K562 (cell line): Measurements from ENCODE around the gene PRUNE1. TPM values are rescaled to one million over a fixed set of nuclear protein-coding genes. Genes with fewer than 3 reads are reported as not detected.

ENCODE experiments used
- ATAC-seq: fragments of 200-7000 bp; cut with Tn5 transposase; 3 replicates; pipeline ENCODE4 v1.9.1; 2020; ENCODE audit warnings: moderate library complexity
- BruUV-seq: library from RNA; stranded (reverse); fragments of 400-500 nt; replicated peaks from 2 replicates; lab custom pipeline; 2021; lab: Mats Ljungman, UMichigan
- CTCF ChIA-PET: fragments of 300-600 bp; formaldehyde crosslinking; extraction: SDS; loops from one replicate; lab custom pipeline; 2021; ENCODE audit warnings: low intra/inter-chr PET ratio; lab: Yijun Ruan, JAX
- POLR2A ChIA-PET: fragments of 300-600, 350-650 bp; sonication (Branson Sonifier 250); formaldehyde crosslinking; extraction: SDS; loops from one replicate; lab custom pipeline; 2021; ENCODE audit warnings: antibody characterized with exemption, inconsistent platforms; lab: Yijun Ruan, JAX
- DNase-seq, 4 experiments: peaks; one replicate each; pipeline versions ENCODE4 v3.0.0 to v3.0.0-alpha.2; 2011 to 2018; ENCODE audit warnings: low spot score in 3 of 4, mixed read lengths in 3 of 4; ENCODE audit errors: extremely low read depth in 1 of 4
- FAIRE-seq: peaks from 2 replicates; lab custom pipeline; 2011; peaks lifted over from hg19 to GRCh38; lab: Jason Lieb, UNC
- H2AFZ ChIP-seq: 2 replicates; pipeline ENCODE4 v1.6.0; 2011; ENCODE audit warnings: low read depth, low read length, control low read depth, inconsistent platforms
- H3K27ac ChIP-seq: fragments of 200-600 bp; 3 replicates; pipeline ENCODE4 v1.8.0; 2011; ENCODE audit warnings: low read depth, mild to moderate bottlenecking, control low read depth, inconsistent platforms, low read length, moderate library complexity, mixed read lengths; ENCODE audit errors: extremely low read depth
- H3K27me3 ChIP-seq, 2 experiments: fragments of 300-600 bp in 1 of 2; 2 replicates in 1 of 2; 3 replicates in 1 of 2; pipeline versions ENCODE4 v1.6.0 to v1.8.0; 2011; ENCODE audit warnings: inconsistent platforms in 2 of 2, low read length in 2 of 2, mild to moderate bottlenecking in 1 of 2, mixed read lengths in 1 of 2, moderate library complexity in 1 of 2; ENCODE audit not compliant: control insufficient read depth in 2 of 2, insufficient read depth in 2 of 2
- H3K36me3 ChIP-seq: fragments of 300-600 bp; 3 replicates; pipeline ENCODE4 v1.8.0; 2011; ENCODE audit warnings: mild to moderate bottlenecking, low read length, inconsistent platforms; ENCODE audit not compliant: control insufficient read depth, insufficient read depth
- H3K4me1 ChIP-seq, 2 experiments: fragments of 200-600 bp in 1 of 2; replicated peaks in 1 of 2; 2 replicates in 1 of 2; 3 replicates in 1 of 2; pipeline versions ENCODE4 v1.5.1 to v1.8.0; 2011; ENCODE audit warnings: inconsistent platforms in 2 of 2, low read length in 2 of 2, mild to moderate bottlenecking in 1 of 2, mixed read lengths in 1 of 2, moderate library complexity in 1 of 2; ENCODE audit not compliant: control insufficient read depth in 2 of 2, insufficient read depth in 2 of 2
- H3K4me2 ChIP-seq: 2 replicates; pipeline ENCODE4 v1.6.1; 2011; ENCODE audit warnings: low read length, control low read depth, inconsistent platforms, mixed read lengths; ENCODE audit not compliant: insufficient read depth
- H3K4me3 ChIP-seq: fragments of 200-600 bp; sonication (generic), shearing (Covaris generic); 2 replicates; pipeline ENCODE4 v1.5.1; 2016; ENCODE audit warnings: control low read depth, inconsistent platforms
- H3K79me2 ChIP-seq: fragments of 200-600 bp; 3 replicates; pipeline ENCODE4 v1.8.0; 2011; ENCODE audit warnings: low read length, inconsistent platforms; ENCODE audit not compliant: control insufficient read depth, insufficient read depth
- H3K9ac ChIP-seq, 2 experiments: 2 replicates each; pipeline versions ENCODE4 v1.6.0 to v1.6.1; 2011; ENCODE audit warnings: low read depth in 2 of 2, low read length in 2 of 2, control low read depth in 1 of 2, inconsistent platforms in 1 of 2, mild to moderate bottlenecking in 1 of 2, mixed read lengths in 1 of 2; ENCODE audit not compliant: insufficient read depth in 1 of 2
- H3K9me1 ChIP-seq: one replicate; pipeline ENCODE4 v1.6.0; 2011; ENCODE audit warnings: inconsistent platforms, mild to moderate bottlenecking, low read length, moderate library complexity; ENCODE audit not compliant: control insufficient read depth, insufficient read depth
- H3K9me3 ChIP-seq: replicated peaks from 2 replicates; pipeline ENCODE4 v1.5.1; 2011; ENCODE audit warnings: low read depth, low read length, inconsistent platforms; ENCODE audit not compliant: control insufficient read depth, insufficient read depth
- H4K20me1 ChIP-seq: replicated peaks from 2 replicates; pipeline ENCODE4 v1.6.1; 2011; ENCODE audit warnings: low read length, inconsistent platforms, mixed read lengths; ENCODE audit not compliant: control insufficient read depth, insufficient read depth
- BCOR ChIP-seq: fragments of 450-650 bp; IDR thresholded peaks from 2 replicates; pipeline ENCODE4 v1.6.1; 2016
- HINFP ChIP-seq: fragments of 450-650 bp; conservative IDR thresholded peaks from 2 replicates; pipeline ENCODE4 v1.6.1; 2016; ENCODE audit warnings: missing genetic modification characterization, low read depth, mild to moderate bottlenecking, control low read depth, missing compliant biosample characterization
- RBM25 ChIP-seq: fragments of 200-400 bp; formaldehyde crosslinking; IDR thresholded peaks from 2 replicates; pipeline ENCODE4 v1.6.1; 2018; ENCODE audit warnings: low read length, low read depth, moderate library complexity; ENCODE audit not compliant: severe bottlenecking
- TAF15 ChIP-seq: fragments of 200-400 bp; formaldehyde crosslinking; IDR thresholded peaks from 2 replicates; pipeline ENCODE4 v1.6.1; 2017; ENCODE audit warnings: mild to moderate bottlenecking, low read depth, low read length, moderate library complexity
- WGBS: fragments of 100-300 bp; shearing (Covaris generic); methylation state at CpG from one replicate; pipeline ENCODE4 v1.1.6; 2016; ENCODE audit warnings: low coverage, mixed read lengths; ENCODE audit not compliant: insufficient coverage; ENCODE audit errors: missing lambda C conversion rate; 5-methylcytosine and 5-hydroxymethylcytosine counted together
- in situ Hi-C: fragments of 300-500 bp; cut with MboI; formaldehyde crosslinking; loops from 4 replicates; pipeline ENCODE4 v1.15.0; 2018; ENCODE audit warnings: inconsistent platforms, mixed read lengths
- intact Hi-C: fragments of 100-400 bp; cut with micrococcal nuclease; formaldehyde crosslinking; loops from 2 replicates; pipeline ENCODE4 v1.14.2; 2022
- polyA plus RNA-seq, 8 experiments: library from polyadenylated mRNA; depleted of rRNA in 4 of 8; stranded (reverse) in 5 of 8; unstranded in 3 of 8; fragments of >200 nt; fragmentation: Nextera tagmentation in 2 of 8; fragmentation: Illumina TruSeq in 1 of 8; extraction: Ambion mirVana in 2 of 8; extraction: Trizol in 1 of 8; gene quantifications; 2 replicates each; pipeline versions ENCODE4 v1.2.1 to v1.2.3, GENCODE V29; 2011 to 2014; ENCODE audit warnings: inconsistent platforms in 1 of 8, missing spikeins in 1 of 8
- total RNA-seq, 7 experiments: library from RNA; depleted of rRNA in 6 of 7; stranded (reverse); fragments of >200 nt in 6 of 7; fragmentation: Illumina TruSeq in 2 of 7; extraction: Trizol in 2 of 7; gene quantifications; 2 replicates each; pipeline versions ENCODE4 v1.2.1 to v1.2.3, GENCODE V29; 2011 to 2021; ENCODE audit warnings: low replicate concordance in 1 of 7
- TF ChIP-seq, protein P1 (sequence below): fragments of 450-650 bp; IDR thresholded peaks from 2 replicates; pipeline ENCODE4 v1.6.1; 2018; ENCODE audit not compliant: partially characterized antibody
- TF ChIP-seq, protein P2 (sequence below): fragments of 250-450 bp; sonication (Bioruptor Pico); IDR thresholded peaks from 2 replicates; pipeline ENCODE4 v1.5.0; 2021

PRUNE1 gene
- total and polyA plus RNA-seq, 9 of the 15 experiments (the other 6 are each of a cell fraction or from before 2014, with no cell fraction given), result 16.7 to 48.3 (median 26.2) TPM

DNA sequence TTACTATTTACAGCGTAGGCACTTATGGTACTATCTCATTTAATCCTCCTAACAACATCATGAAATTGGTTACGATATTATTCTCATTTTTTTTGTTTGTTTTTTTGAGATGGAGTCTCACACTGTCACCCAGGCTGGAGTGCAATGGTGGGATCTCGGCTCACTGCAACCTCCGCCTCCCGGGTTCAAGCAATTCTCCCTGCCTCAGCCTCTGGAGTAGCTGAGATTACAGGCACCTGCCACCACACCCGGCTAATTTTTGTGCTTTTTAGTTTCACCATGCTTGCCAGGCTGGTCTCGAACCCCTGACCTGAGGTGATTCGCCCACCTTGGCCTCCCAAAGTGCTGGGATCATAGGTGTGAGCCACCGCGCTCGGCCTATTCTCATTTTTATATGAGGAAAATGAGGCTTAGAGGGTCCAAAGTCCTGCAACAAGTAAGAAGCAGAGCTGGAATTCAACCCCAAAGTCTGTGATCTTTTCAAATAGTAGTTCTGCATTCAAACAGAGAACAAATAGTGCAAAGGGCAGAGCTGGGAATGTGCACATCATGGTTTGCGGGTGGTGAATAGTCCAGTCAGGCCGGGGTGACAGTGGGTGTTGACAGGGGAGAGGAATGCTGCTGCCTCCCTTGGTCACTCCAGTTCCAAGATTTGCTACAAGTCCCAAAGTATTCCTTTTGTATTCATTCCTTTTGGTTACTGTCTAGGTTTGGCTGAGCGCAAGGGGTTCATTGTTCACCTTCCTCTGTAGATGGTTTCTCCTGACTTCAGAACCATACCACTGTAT lies 4.6 kb downstream of the PRUNE1 start:
- peak overlapping the region; percentile 59; the same call in 1 of the 2 replicates for H3K4me2 ChIP-seq

More for the DNA sequence above, 4.6 kb downstream of the PRUNE1 start:
- H3K4me3 ChIP-seq, result no peak overlapping the region
- peaks cover 27% of the 10 kb centered on the region for H3K36me3 ChIP-seq
- peaks cover 48% of the 10 kb centered on the region for H3K79me2 ChIP-seq
- peaks cover 24 to 35% of the 10 kb centered on the region in 2 experiments for H3K4me1 ChIP-seq
- CTCF ChIA-PET, result no interaction called here
- peak overlapping the region; percentile 53; the same call in 1 of the 2 replicates for H2AFZ ChIP-seq
- no TSS peak for BruUV-seq
- H3K9ac ChIP-seq, result peak overlapping the region; percentile 21 to 41; a peak in 2 of 4 replicates
- FAIRE-seq, result no peak
- in situ Hi-C loops (no loop called here), intact Hi-C loops (no loop called here)
- peak overlapping the region; percentile 65; the same call in 2 of the 3 replicates for H3K27ac ChIP-seq
- peak; percentile 7 for TF ChIP-seq RBM25
- no peak for TF ChIP-seq HINFP (tag)
- TF ChIP-seq TAF15, result no peak
- TF ChIP-seq, protein P1, sequence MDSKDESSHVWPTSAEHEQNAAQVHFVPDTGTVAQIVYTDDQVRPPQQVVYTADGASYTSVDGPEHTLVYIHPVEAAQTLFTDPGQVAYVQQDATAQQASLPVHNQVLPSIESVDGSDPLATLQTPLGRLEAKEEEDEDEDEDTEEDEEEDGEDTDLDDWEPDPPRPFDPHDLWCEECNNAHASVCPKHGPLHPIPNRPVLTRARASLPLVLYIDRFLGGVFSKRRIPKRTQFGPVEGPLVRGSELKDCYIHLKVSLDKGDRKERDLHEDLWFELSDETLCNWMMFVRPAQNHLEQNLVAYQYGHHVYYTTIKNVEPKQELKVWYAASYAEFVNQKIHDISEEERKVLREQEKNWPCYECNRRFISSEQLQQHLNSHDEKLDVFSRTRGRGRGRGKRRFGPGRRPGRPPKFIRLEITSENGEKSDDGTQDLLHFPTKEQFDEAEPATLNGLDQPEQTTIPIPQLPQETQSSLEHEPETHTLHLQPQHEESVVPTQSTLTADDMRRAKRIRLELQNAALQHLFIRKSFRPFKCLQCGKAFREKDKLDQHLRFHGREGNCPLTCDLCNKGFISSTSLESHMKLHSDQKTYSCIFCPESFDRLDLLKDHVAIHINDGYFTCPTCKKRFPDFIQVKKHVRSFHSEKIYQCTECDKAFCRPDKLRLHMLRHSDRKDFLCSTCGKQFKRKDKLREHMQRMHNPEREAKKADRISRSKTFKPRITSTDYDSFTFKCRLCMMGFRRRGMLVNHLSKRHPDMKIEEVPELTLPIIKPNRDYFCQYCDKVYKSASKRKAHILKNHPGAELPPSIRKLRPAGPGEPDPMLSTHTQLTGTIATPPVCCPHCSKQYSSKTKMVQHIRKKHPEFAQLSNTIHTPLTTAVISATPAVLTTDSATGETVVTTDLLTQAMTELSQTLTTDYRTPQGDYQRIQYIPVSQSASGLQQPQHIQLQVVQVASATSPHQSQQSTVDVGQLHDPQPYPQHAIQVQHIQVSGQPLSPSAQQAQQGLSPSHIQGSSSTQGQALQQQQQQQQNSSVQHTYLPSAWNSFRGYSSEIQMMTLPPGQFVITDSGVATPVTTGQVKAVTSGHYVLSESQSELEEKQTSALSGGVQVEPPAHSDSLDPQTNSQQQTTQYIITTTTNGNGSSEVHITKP, result peak; percentile 85
- TF ChIP-seq BCOR, result peak; percentile 54; the same call in 1 of the 2 replicates
- TF ChIP-seq, protein P2, sequence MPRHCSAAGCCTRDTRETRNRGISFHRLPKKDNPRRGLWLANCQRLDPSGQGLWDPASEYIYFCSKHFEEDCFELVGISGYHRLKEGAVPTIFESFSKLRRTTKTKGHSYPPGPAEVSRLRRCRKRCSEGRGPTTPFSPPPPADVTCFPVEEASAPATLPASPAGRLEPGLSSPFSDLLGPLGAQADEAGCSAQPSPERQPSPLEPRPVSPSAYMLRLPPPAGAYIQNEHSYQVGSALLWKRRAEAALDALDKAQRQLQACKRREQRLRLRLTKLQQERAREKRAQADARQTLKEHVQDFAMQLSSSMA (CRISPR knock-in tag), result no peak
- 83% methylated on average over 14 of the region's 14 CpGs for WGBS
- no peak for DNase-seq
- H3K27me3 ChIP-seq, result no peaks in the 10 kb centered on the region
- no peaks in the 10 kb centered on the region for H3K9me3 ChIP-seq
- no peak for ATAC-seq
- no peaks in the 10 kb centered on the region for H4K20me1 ChIP-seq
- no peaks in the 10 kb centered on the region for H3K9me1 ChIP-seq
- POLR2A ChIA-PET, result interaction anchor here (1.3 to 1.5 kb wide), 3 partner anchors 10 to 45 kb away, joined by 4 read pairs; no protein-coding TSS in a partner anchor
